ENCODE results near the gene CNOT9. TPM values are rescaled to one million over a fixed set of nuclear protein-coding genes. Genes with fewer than 3 reads are reported as not detected.

The CNOT9 gene
- total RNA-seq, 2 donors from 2014 or later = 12.9 to 17.6 TPM

- peaks cover 28% of the 10 kb centered on the region for H3K4me1 ChIP-seq
- no peaks in the 10 kb centered on the region for H3K9me3 ChIP-seq
- H3K27ac ChIP-seq = peak overlapping the region; percentile 82 to 96 (median 90)
- peak overlapping the region; percentile 33 to 61 for H3K4me3 ChIP-seq
- DNase-seq (no peak), ATAC-seq (peak; percentile 45)
- intact Hi-C loops (cut with DNase I) = no loop called here
- 0% methylated on average over 16 to 19 of the region's 19 CpGs for WGBS, 2 donors
- H3K36me3 ChIP-seq (replicated peaks in 1 of 2; ENCODE audit: insufficient read depth in 1 of 2, low read depth in 2 of 2) = peaks cover 0 to 2% of the 10 kb centered on the region in 2 donors
- H3K27me3 ChIP-seq = no peaks in the 10 kb centered on the region
- TF ChIP-seq POLR2A (IDR thresholded peaks at IDR 0.05) (no peak), CTCF (IDR thresholded peaks at IDR 0.05) (no peak)
These were observed 846 bp upstream of the CNOT9 start for GRCh38 chr2:218567797-218568189.

GRCh38 chr2:218569038-218569431 is 396 bp downstream of the CNOT9 start:
- intact Hi-C loops (cut with DNase I) = no loop called here
- H3K36me3 ChIP-seq (replicated peaks in 1 of 2; ENCODE audit: insufficient read depth in 1 of 2, low read depth in 2 of 2) = peaks cover 0 to 2% of the 10 kb centered on the region in 2 donors
- H3K27me3 ChIP-seq = no peaks in the 10 kb centered on the region
- H3K4me1 ChIP-seq = peaks cover 28% of the 10 kb centered on the region
- DNase-seq (peak; percentile 43 to 61 (median 50)), ATAC-seq (peak; percentile 25)
- H3K4me3 ChIP-seq = peak overlapping the region; percentile 54 to 70
- H3K27ac ChIP-seq = peak overlapping the region; percentile 82 to 96 (median 90)
- H3K9me3 ChIP-seq = no peaks in the 10 kb centered on the region
- TF ChIP-seq CTCF (IDR thresholded peaks at IDR 0.05) (no peak), POLR2A (IDR thresholded peaks at IDR 0.05) (peak in 2 of 3 donors; percentile 36 to 54)
- 0% methylated on average over 8 to 31 of the region's 31 CpGs for WGBS, 2 donors

GRCh38 chr2:218569661-218570500 is 1.2 kb downstream of the CNOT9 start:
- Histone ChIP-seq H3K27me3 (no peaks in the 10 kb centered on the region), H3K4me3 (peak overlapping the region; percentile 54 to 70), H3K9me3 (no peaks in the 10 kb centered on the region), H3K4me1 (peaks cover 28% of the 10 kb centered on the region), H3K36me3 (replicated peaks in 1 of 2; ENCODE audit: insufficient read depth in 1 of 2, low read depth in 2 of 2) (peaks cover 0 to 2% of the 10 kb centered on the region in 2 donors), H3K27ac (peak overlapping the region; percentile 48 to 96 (median 88))
- peak in 3 of 4 donors; percentile 16 to 41 (median 37) for DNase-seq
- TF ChIP-seq CTCF (IDR thresholded peaks at IDR 0.05) = no peak
- peak in 1 of 3 donors; percentile 2 for TF ChIP-seq POLR2A (IDR thresholded peaks at IDR 0.05)
- intact Hi-C loops (cut with DNase I) = no loop called here
- no peak for ATAC-seq
- 5 to 6% methylated on average over 10 of the region's 10 CpGs for WGBS, 2 donors

- TF ChIP-seq POLR2A (IDR thresholded peaks at IDR 0.05) = no peak
- TF ChIP-seq CTCF (IDR thresholded peaks at IDR 0.05) = no peak
- no peaks in the 10 kb centered on the region for H3K27me3 ChIP-seq
- DNase-seq (no peak), ATAC-seq (no peak)
- intact Hi-C loops (cut with DNase I) = no loop called here
- H3K36me3 ChIP-seq (replicated peaks in 1 of 2; ENCODE audit: insufficient read depth in 1 of 2, low read depth in 2 of 2) = peaks cover 0 to 2% of the 10 kb centered on the region in 2 donors
- no peak overlapping the region for H3K4me3 ChIP-seq
- WGBS, 2 donors = 25 to 30% methylated on average over 6 of the region's 6 CpGs
- H3K4me1 ChIP-seq = peaks cover 28% of the 10 kb centered on the region
- H3K9me3 ChIP-seq = no peaks in the 10 kb centered on the region
- H3K27ac ChIP-seq = peak overlapping the region in 1 of 4 donors; percentile 6
These were observed 2.2 kb downstream of the CNOT9 start for GRCh38 chr2:218570850-218571249.

Measured in body of pancreas (tissue), 4 donors.